Gastroesophageal sphincter (tissue), 3 donors: ENCODE measurements around the gene AFF3.

ENCODE experiments used
- EP300 ChIP-seq: sonication (generic); formaldehyde crosslinking; IDR thresholded peaks from one replicate; pipeline ENCODE4 v1.6.1; 2017; ENCODE audit warnings: antibody characterized with exemption, mild to moderate bottlenecking
- POLR2A ChIP-seq, 2 donors: fragments of 450-650 bp; IDR thresholded peaks; one replicate each; pipeline ENCODE4 v1.6.1; 2017; ENCODE audit warnings: antibody characterized with exemption in 2 of 2, mild to moderate bottlenecking in 2 of 2, moderate library complexity in 1 of 2
- TF ChIP-seq, protein P1 (sequence below), 4 experiments: fragments of 200-600 bp in 2 of 4; fragments of 450-650 bp in 2 of 4; sonication (generic) in 1 of 4; IDR thresholded peaks; one replicate each; pipeline ENCODE4 v1.5.1; 2017 to 2019; ENCODE audit warnings: antibody characterized with exemption in 4 of 4, mild to moderate bottlenecking in 2 of 4, moderate library complexity in 2 of 4

DNA sequence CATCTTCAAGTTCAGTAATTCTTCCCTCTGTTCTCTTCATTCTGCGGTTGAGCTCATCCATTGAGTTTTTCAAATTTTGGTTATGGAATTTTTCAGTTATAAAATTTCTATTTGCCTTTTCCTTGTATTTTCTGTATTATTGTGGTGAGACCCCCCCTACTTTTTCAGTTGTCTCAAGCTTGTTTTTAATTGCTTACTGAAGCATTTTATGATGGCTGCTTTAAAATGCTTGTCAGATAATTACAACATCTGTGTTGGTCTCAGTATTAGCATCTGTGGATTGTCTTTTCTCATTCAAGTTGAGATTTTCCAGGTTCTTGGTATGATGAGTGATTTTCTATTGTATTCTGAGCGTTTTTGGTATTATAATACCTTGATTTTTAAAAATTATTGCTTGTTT is 531.4 kb downstream of the AFF3 start:
- TF ChIP-seq, protein P1, sequence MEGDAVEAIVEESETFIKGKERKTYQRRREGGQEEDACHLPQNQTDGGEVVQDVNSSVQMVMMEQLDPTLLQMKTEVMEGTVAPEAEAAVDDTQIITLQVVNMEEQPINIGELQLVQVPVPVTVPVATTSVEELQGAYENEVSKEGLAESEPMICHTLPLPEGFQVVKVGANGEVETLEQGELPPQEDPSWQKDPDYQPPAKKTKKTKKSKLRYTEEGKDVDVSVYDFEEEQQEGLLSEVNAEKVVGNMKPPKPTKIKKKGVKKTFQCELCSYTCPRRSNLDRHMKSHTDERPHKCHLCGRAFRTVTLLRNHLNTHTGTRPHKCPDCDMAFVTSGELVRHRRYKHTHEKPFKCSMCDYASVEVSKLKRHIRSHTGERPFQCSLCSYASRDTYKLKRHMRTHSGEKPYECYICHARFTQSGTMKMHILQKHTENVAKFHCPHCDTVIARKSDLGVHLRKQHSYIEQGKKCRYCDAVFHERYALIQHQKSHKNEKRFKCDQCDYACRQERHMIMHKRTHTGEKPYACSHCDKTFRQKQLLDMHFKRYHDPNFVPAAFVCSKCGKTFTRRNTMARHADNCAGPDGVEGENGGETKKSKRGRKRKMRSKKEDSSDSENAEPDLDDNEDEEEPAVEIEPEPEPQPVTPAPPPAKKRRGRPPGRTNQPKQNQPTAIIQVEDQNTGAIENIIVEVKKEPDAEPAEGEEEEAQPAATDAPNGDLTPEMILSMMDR (IDR thresholded peaks at IDR 0.05): no peak
- no peak for TF ChIP-seq EP300
- TF ChIP-seq POLR2A (IDR thresholded peaks at IDR 0.05): no peak
